GM12875 (cell line): Measurements from ENCODE around the gene CHST6.
"Not testable (repeated sequence)": the region's sequence is repeated elsewhere in the genome, so short reads cannot be mapped to it uniquely, and the experiment has no call there.

Experiments used
- H3K4me3 ChIP-seq: one replicate; pipeline ENCODE4 v1.5.1; 2011; ENCODE audit warnings: low read depth, low read length, control low read depth
- TF ChIP-seq, protein P1 (sequence below): IDR thresholded peaks from 2 replicates; pipeline ENCODE4 v1.5.1; 2011; ENCODE audit warnings: low read depth, mild to moderate bottlenecking, control low read depth, inconsistent platforms, low read length, moderate library complexity, borderline replicate concordance; ENCODE audit not compliant: insufficient read depth

The CHST6 gene

GRCh38 chr16:75460446-75460845 lies 34.8 kb downstream of the CHST6 start:
- no peak overlapping the region for H3K4me3 ChIP-seq
- TF ChIP-seq, protein P1, sequence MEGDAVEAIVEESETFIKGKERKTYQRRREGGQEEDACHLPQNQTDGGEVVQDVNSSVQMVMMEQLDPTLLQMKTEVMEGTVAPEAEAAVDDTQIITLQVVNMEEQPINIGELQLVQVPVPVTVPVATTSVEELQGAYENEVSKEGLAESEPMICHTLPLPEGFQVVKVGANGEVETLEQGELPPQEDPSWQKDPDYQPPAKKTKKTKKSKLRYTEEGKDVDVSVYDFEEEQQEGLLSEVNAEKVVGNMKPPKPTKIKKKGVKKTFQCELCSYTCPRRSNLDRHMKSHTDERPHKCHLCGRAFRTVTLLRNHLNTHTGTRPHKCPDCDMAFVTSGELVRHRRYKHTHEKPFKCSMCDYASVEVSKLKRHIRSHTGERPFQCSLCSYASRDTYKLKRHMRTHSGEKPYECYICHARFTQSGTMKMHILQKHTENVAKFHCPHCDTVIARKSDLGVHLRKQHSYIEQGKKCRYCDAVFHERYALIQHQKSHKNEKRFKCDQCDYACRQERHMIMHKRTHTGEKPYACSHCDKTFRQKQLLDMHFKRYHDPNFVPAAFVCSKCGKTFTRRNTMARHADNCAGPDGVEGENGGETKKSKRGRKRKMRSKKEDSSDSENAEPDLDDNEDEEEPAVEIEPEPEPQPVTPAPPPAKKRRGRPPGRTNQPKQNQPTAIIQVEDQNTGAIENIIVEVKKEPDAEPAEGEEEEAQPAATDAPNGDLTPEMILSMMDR: no peak

- TF ChIP-seq, protein P1: no peak
- no peak overlapping the region for H3K4me3 ChIP-seq
Measured at GRCh38 chr16:75459691-75460090, 35.5 kb downstream of the CHST6 start.

DNA sequence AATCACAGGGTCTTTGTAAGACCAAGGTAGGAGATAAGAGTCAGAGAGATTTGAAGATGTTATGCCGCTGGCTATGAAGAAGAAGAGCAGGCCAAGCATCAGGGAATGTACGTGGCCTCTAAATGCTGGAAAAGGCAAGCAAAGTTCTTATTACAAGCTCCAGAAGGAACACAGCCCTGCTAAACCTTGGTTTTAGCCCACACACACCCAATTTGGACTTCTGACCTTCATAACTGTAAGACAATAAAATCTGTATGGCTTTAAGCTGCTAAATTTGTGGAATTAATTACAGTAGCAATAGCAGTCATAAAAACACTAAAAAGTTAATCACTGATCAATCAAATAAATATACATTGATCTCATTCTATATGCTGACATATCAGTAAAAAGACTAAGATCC lies 36.8 kb downstream of the CHST6 start:
- TF ChIP-seq, protein P1: no peak

DNA sequence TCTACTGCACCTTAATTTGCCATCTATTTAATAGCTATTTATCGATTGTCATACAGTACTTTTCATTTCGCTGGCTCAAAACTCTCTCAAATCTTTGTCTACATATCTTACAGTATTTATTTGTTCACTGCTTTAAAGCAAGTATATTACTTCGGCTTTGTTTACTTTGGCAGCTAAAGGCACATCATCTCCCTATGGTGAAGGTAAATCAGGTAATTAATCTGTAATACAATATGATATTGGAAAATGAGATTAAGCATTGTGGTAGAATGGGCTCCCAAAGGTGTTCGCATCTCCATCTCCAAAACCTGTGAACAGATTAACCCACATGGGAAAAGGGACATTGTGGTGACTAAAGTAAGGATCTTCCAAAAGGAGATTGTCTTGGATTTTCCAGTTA lies 37.2 kb downstream of the CHST6 start:
- H3K4me3 ChIP-seq: no peak overlapping the region
- TF ChIP-seq, protein P1: no peak

More for the DNA sequence above, 36.8 kb downstream of the CHST6 start:
- no peak overlapping the region for H3K4me3 ChIP-seq

DNA sequence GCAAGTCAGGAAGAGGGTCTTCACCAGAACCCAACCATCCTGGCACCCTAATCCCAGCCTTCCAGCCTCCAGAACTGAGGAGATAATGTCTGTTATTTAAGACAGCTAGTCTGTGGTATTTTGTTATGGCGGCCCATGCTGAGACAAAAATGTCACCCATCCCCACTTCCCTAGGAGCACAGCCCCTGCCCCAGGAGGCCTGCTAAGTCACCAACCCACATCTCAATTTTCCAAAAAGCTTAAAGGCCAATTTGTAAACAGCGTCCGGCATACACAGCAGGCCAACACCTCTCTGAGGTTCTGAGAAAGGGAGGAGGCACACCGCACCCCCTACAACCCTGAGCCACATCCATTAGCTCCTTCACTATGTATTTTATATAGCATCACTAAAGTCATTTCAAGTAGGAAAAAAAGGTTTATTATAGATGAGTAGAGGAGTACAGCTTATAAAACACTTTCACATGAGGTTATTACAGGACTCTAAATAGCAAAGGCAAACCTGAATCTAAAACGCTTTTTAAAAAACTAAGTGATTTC lies 37.7 kb downstream of the CHST6 start:
- TF ChIP-seq, protein P1: no peak
- H3K4me3 ChIP-seq: no peak overlapping the region

DNA sequence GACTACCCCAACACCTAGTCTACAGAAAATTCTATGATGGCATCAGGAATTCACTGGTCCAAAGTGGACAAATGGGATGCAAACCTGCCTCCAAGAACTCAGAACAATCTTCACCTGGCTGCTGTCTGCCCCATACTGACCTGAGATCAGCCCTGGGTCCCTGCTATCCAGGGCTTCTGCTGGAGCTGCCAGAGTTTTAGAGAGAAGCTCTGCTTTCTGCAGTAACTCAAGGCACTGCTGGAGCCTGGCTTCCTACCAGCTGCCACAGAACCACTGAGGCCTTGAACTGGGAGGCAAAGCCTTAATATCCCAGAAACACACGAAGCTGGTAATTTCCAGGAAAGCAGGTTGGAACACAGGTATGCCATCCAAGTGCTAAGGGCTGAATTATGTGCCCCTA lies 38.3 kb downstream of the CHST6 start:
- TF ChIP-seq, protein P1: no peak
- no peak overlapping the region for H3K4me3 ChIP-seq

GRCh38 chr16:75456486-75456885 lies 38.8 kb downstream of the CHST6 start:
- not testable (repeated sequence) for H3K4me3 ChIP-seq

GRCh38 chr16:75455677-75456076 lies 39.6 kb downstream of the CHST6 start:
- H3K4me3 ChIP-seq: no peak overlapping the region
- TF ChIP-seq, protein P1: no peak
